ENCODE data around the gene PTPRN2. TPM values are rescaled to one million over a fixed set of nuclear protein-coding genes. Genes with fewer than 3 reads are reported as not detected.

The PTPRN2 gene
- total RNA-seq, 1 experiment from 2014 or later: 0.16 TPM

GRCh38 chr7:158247758-158248487 lies 339.7 kb downstream of the PTPRN2 start:
- in situ Hi-C loops (cut with HindIII; ENCODE audit: low pct_unique_long_range_greater_than_20kb, low sequenced_read_pairs): no loop called here
- no peak for DNase-seq (ENCODE audit: low read depth, low spot score)

GRCh38 chr7:158246960-158247673 lies 340.5 kb downstream of the PTPRN2 start:
- DNase-seq (ENCODE audit: low read depth, low spot score): no peak

GRCh38 chr7:158246272-158246959 lies 341.2 kb downstream of the PTPRN2 start:
- in situ Hi-C loops (cut with HindIII; ENCODE audit: low pct_unique_long_range_greater_than_20kb, low sequenced_read_pairs): no loop called here
- DNase-seq (ENCODE audit: low read depth, low spot score): no peak

More at GRCh38 chr7:158246960-158247673, 340.5 kb downstream of the PTPRN2 start:
- in situ Hi-C loops (cut with HindIII; ENCODE audit: low pct_unique_long_range_greater_than_20kb, low sequenced_read_pairs): no loop called here

DNA sequence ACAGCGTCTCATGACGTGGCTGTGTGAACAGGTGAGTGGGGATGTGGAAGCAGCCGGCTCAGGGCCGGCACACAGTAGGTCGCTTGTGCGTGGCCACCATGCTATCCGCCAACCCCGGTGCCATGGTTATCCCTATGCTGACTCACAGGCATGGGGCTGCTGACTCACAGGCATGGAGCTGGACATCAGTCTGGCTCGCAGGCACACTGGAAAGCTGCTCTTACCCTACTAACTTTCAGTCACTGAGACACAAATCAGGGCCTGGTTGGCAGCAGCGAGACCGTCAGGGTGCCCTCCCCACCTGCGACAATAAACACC lies 341.9 kb downstream of the PTPRN2 start:
- DNase-seq (ENCODE audit: low read depth, low spot score): no peak
- in situ Hi-C loops (cut with HindIII; ENCODE audit: low pct_unique_long_range_greater_than_20kb, low sequenced_read_pairs): no loop called here

GRCh38 chr7:158244873-158245723 lies 342.5 kb downstream of the PTPRN2 start:
- in situ Hi-C loops (cut with HindIII; ENCODE audit: low pct_unique_long_range_greater_than_20kb, low sequenced_read_pairs): no loop called here
- DNase-seq (ENCODE audit: low read depth, low spot score): no peak

DNA sequence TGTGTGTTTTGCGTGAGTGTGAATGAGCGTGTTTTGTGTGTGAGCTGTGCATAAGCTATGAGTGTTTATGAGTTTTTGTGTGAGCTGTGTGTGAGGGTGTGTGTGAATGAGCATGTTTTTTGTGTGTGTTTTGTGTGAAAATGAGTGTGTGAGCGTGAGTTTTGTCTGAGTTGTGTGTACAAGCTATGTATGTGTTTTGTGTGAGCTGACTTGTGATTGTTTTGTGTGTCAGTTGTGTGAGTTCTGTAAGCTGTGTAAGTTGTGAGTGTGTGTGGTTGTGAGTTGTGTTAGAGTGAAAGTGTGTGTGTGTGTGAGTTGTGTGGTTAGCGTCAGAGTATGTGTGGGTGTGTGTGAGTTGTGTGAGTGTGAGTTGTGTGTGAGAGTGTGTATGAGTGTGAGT lies 343.2 kb downstream of the PTPRN2 start:
- no peak for DNase-seq (ENCODE audit: low read depth, low spot score)
- in situ Hi-C loops (cut with HindIII; ENCODE audit: low pct_unique_long_range_greater_than_20kb, low sequenced_read_pairs): no loop called here

DNA sequence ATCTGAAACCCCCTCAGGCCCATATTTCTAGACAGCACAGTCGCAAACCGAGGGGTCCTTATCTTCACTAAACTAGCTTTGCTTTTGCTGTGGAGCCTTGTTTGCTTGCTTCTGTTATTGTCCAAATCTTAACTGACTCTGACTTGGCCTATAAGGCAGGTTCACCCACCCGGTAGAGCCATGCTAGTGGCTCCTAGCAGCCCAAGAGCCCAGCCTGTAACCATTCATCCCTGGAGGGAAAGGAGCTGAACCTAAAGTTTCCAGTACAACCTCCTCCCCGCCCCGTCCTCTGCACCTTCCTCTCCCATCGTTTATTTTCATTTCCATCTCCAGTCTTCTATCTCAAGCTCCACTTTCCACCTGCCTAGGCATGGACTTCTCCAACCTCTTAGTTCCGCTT lies 345.7 kb downstream of the PTPRN2 start:
- in situ Hi-C loops (cut with HindIII; ENCODE audit: low pct_unique_long_range_greater_than_20kb, low sequenced_read_pairs): no loop called here
- DNase-seq (ENCODE audit: low read depth, low spot score): no peak

GRCh38 chr7:158240801-158241200 lies 346.8 kb downstream of the PTPRN2 start:
- DNase-seq (ENCODE audit: low read depth, low spot score): no peak
- in situ Hi-C loops (cut with HindIII; ENCODE audit: low pct_unique_long_range_greater_than_20kb, low sequenced_read_pairs): no loop called here

- in situ Hi-C loops (cut with HindIII; ENCODE audit: low pct_unique_long_range_greater_than_20kb, low sequenced_read_pairs): no loop called here
- DNase-seq (ENCODE audit: low read depth, low spot score): peak; percentile 11
Measured at GRCh38 chr7:158239290-158239981, 348.2 kb downstream of the PTPRN2 start.

GRCh38 chr7:158238616-158239289 lies 348.9 kb downstream of the PTPRN2 start:
- in situ Hi-C loops (cut with HindIII; ENCODE audit: low pct_unique_long_range_greater_than_20kb, low sequenced_read_pairs): no loop called here
- DNase-seq (ENCODE audit: low read depth, low spot score): no peak

- in situ Hi-C loops (cut with HindIII; ENCODE audit: low pct_unique_long_range_greater_than_20kb, low sequenced_read_pairs): no loop called here
- DNase-seq (ENCODE audit: low read depth, low spot score): no peak
Measured at GRCh38 chr7:158237672-158238335, 349.8 kb downstream of the PTPRN2 start.

DNA sequence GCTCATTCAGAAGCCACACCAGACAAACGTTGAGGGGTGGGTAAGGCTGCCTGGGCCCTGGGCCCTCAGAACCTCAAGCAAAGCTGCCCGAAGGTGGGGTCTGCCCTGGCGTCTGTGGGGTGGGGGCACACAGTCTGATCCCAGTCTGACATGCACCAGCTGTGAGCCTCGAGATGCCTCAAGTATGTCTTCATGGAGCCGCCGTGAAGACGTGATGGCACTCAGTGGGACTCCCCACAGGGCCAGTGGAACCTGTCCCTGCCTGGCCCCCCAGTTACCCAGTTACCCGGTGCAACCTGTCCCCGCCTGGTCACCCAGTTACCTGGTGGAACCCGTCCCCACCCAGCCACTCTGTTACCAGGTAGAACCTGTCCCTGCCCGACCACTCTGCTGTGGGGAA lies 351.2 kb downstream of the PTPRN2 start:
- DNase-seq (ENCODE audit: low read depth, low spot score): no peak
- in situ Hi-C loops (cut with HindIII; ENCODE audit: low pct_unique_long_range_greater_than_20kb, low sequenced_read_pairs): no loop called here

- DNase-seq (ENCODE audit: low read depth, low spot score): no peak
- in situ Hi-C loops (cut with HindIII; ENCODE audit: low pct_unique_long_range_greater_than_20kb, low sequenced_read_pairs): no loop called here
Measured at GRCh38 chr7:158235862-158236261, 351.8 kb downstream of the PTPRN2 start.

- in situ Hi-C loops (cut with HindIII; ENCODE audit: low pct_unique_long_range_greater_than_20kb, low sequenced_read_pairs): no loop called here
- no peak for DNase-seq (ENCODE audit: low read depth, low spot score)
Measured at GRCh38 chr7:158229945-158230344, 357.7 kb downstream of the PTPRN2 start.

GRCh38 chr7:158228986-158229385 lies 358.6 kb downstream of the PTPRN2 start:
- DNase-seq (ENCODE audit: low read depth, low spot score): peak; percentile 23
- in situ Hi-C loops (cut with HindIII; ENCODE audit: low pct_unique_long_range_greater_than_20kb, low sequenced_read_pairs): no loop called here

GRCh38 chr7:158228131-158228530 lies 359.5 kb downstream of the PTPRN2 start:
- in situ Hi-C loops (cut with HindIII; ENCODE audit: low pct_unique_long_range_greater_than_20kb, low sequenced_read_pairs): no loop called here

More at GRCh38 chr7:158228131-158228530, 359.5 kb downstream of the PTPRN2 start:
- no peak for DNase-seq (ENCODE audit: low read depth, low spot score)

Data from SK-MEL-5 (cell line).